HCT116 (cell line): ENCODE measurements around the gene MYRF. TPM values are rescaled to one million over a fixed set of nuclear protein-coding genes. Genes with fewer than 3 reads are reported as not detected.

Experiments
- ATAC-seq: fragments of 200-7000 bp; cut with Tn5 transposase; 2 replicates; pipeline ENCODE4 v1.9.1; 2020; ENCODE audit warnings: mild to moderate bottlenecking, moderate library complexity
- BruUV-seq: library from RNA; stranded (reverse); fragments of 400-500 nt; replicated peaks from 2 replicates; lab custom pipeline; 2021; lab: Mats Ljungman, UMichigan
- CTCF ChIA-PET: fragments of 300-600 bp; sonication (Branson Sonifier 250); formaldehyde crosslinking; loops from one replicate; lab custom pipeline; 2021; ENCODE audit warnings: antibody characterized with exemption; lab: Charles Lee
- POLR2A ChIA-PET: fragments of 300-600, 350-600 bp; sonication (Branson Sonifier 250); formaldehyde crosslinking; loops from one replicate; lab custom pipeline; 2021; ENCODE audit warnings: antibody characterized with exemption; lab: Charles Lee
- RAD21 ChIA-PET, 2 experiments: fragments of 300-600 bp; sonication (Branson Sonifier 250); formaldehyde crosslinking; loops; one replicate each; lab custom pipeline; 2023; ENCODE audit warnings: low total read pairs in 2 of 2; ENCODE audit not compliant: uncharacterized antibody in 2 of 2, unreplicated experiment in 2 of 2, low non-redundant PET in 1 of 2; lab: Charles Lee
- DNase-seq: peaks from one replicate; pipeline ENCODE4 v3.0.0-alpha.2; 2010; ENCODE audit warnings: low read depth, low spot score
- H2AFZ ChIP-seq: fragments of 200-600 bp; shearing (Covaris generic), sonication (generic); 2 replicates; pipeline ENCODE4 v1.6.1; 2017; ENCODE audit warnings: low read depth, mixed run types, mixed read lengths, antibody characterized with exemption, low read length; ENCODE audit not compliant: poor library complexity, severe bottlenecking
- H3K27ac ChIP-seq: 2 replicates; pipeline ENCODE4 v1.5.1; 2012; ENCODE audit warnings: low read depth, low read length
- H3K27me3 ChIP-seq: fragments of 200-600 bp; sonication (generic); 2 replicates; pipeline ENCODE4 v1.6.1; 2016; ENCODE audit warnings: mixed run types, low read length, mixed read lengths; ENCODE audit not compliant: insufficient read depth
- H3K36me3 ChIP-seq, 2 experiments: fragments of 200-500 bp in 1 of 2; fragments of 200-600 bp in 1 of 2; sonication (Bioruptor generic) in 1 of 2; sonication (generic) in 1 of 2; 2 replicates each; pipeline versions ENCODE4 v1.5.1 to v1.6.1; 2014 to 2016; ENCODE audit warnings: low read length in 2 of 2, inconsistent platforms in 1 of 2, mixed read lengths in 1 of 2, mixed run types in 1 of 2; ENCODE audit not compliant: insufficient read depth in 2 of 2, control insufficient read depth in 1 of 2
- H3K4me1 ChIP-seq, 2 experiments: fragments of 200-600 bp in 1 of 2; sonication (generic) in 1 of 2; 2 replicates each; pipeline versions ENCODE4 v1.5.1 to v1.6.1; 2012 to 2017; ENCODE audit warnings: low read length in 2 of 2, inconsistent platforms in 1 of 2, mild to moderate bottlenecking in 1 of 2, mixed read lengths in 1 of 2, mixed run types in 1 of 2, moderate library complexity in 1 of 2; ENCODE audit not compliant: insufficient read depth in 2 of 2, control insufficient read depth in 1 of 2
- H3K4me2 ChIP-seq: fragments of 200-600 bp; sonication (generic); 2 replicates; pipeline ENCODE4 v1.6.1; 2017; ENCODE audit warnings: mixed run types, low read length, mixed read lengths
- H3K4me3 ChIP-seq, 2 experiments: fragments of 200-600 bp in 1 of 2; sonication (generic) in 1 of 2; replicated peaks in 1 of 2; 2 replicates each; pipeline ENCODE4 v1.5.1; 2011 to 2016; ENCODE audit warnings: low read length in 2 of 2, control low read depth in 1 of 2, low read depth in 1 of 2, mild to moderate bottlenecking in 1 of 2, mixed read lengths in 1 of 2, mixed run types in 1 of 2
- H3K79me2 ChIP-seq: fragments of 200-600 bp; sonication (generic); 2 replicates; pipeline ENCODE4 v1.6.1; 2017; ENCODE audit warnings: mild to moderate bottlenecking, mixed run types, low read length, moderate library complexity, mixed read lengths; ENCODE audit not compliant: insufficient read depth
- H3K9ac ChIP-seq: fragments of 200-600 bp; sonication (generic); 2 replicates; pipeline ENCODE4 v1.6.1; 2016; ENCODE audit warnings: low read length, mixed read lengths
- H3K9me2 ChIP-seq: fragments of 200-600 bp; sonication (generic), shearing (Covaris generic); 2 replicates; pipeline ENCODE4 v1.6.1; 2017; ENCODE audit warnings: mixed run types, mild to moderate bottlenecking, moderate library complexity; ENCODE audit not compliant: insufficient read depth
- H3K9me3 ChIP-seq, 2 experiments: fragments of 200-500 bp in 1 of 2; fragments of 200-600 bp in 1 of 2; sonication (Bioruptor generic) in 1 of 2; sonication (generic) in 1 of 2; 2 replicates each; pipeline ENCODE4 v1.6.1; 2014 to 2017; ENCODE audit warnings: low read length in 2 of 2, mixed read lengths in 2 of 2, inconsistent platforms in 1 of 2, low read depth in 1 of 2, mild to moderate bottlenecking in 1 of 2, mixed run types in 1 of 2, moderate library complexity in 1 of 2; ENCODE audit not compliant: control insufficient read depth in 1 of 2, insufficient read depth in 1 of 2
- H4K20me1 ChIP-seq: fragments of 200-600 bp; sonication (generic), shearing (Covaris generic); 2 replicates; pipeline ENCODE4 v1.6.1; 2017; ENCODE audit warnings: mixed run types, mild to moderate bottlenecking, moderate library complexity; ENCODE audit not compliant: insufficient read depth
- CBX3 ChIP-seq: IDR thresholded peaks from 2 replicates; pipeline ENCODE4 v1.6.1; 2012; ENCODE audit warnings: low read depth
- ELF1 ChIP-seq: IDR thresholded peaks from 2 replicates; pipeline ENCODE4 v1.6.1; 2012; ENCODE audit warnings: low read depth, borderline replicate concordance
- EZH2 ChIP-seq: fragments of 200-600 bp; sonication (generic); IDR thresholded peaks from 2 replicates; pipeline ENCODE4 v1.6.1; 2017; ENCODE audit warnings: antibody characterized with exemption, mixed run types
- EZH2phosphoT487 ChIP-seq: fragments of 200-600 bp; IDR thresholded peaks from 2 replicates; pipeline ENCODE4 v1.6.1; 2018; ENCODE audit warnings: antibody characterized with exemption, borderline replicate concordance
- FOSL1 ChIP-seq: IDR thresholded peaks from 2 replicates; pipeline ENCODE4 v1.6.1; 2012; ENCODE audit warnings: low read depth
- JUND ChIP-seq: IDR thresholded peaks from 2 replicates; pipeline ENCODE4 v1.6.1; 2012
- POLR2A ChIP-seq: IDR thresholded peaks from 2 replicates; pipeline ENCODE4 v1.7.0; 2011; ENCODE audit warnings: borderline replicate concordance; ENCODE audit not compliant: insufficient read depth, insufficient read length; ENCODE audit errors: extremely low read depth
- RAD21 ChIP-seq: IDR thresholded peaks from 2 replicates; pipeline ENCODE4 v1.6.1; 2012; ENCODE audit warnings: low read depth, mild to moderate bottlenecking
- SIN3A ChIP-seq: IDR thresholded peaks from 2 replicates; pipeline ENCODE4 v1.6.1; 2012; ENCODE audit warnings: low read depth
- SP1 ChIP-seq: IDR thresholded peaks from 2 replicates; pipeline ENCODE4 v1.6.1; 2012; ENCODE audit warnings: low read depth
- SRF ChIP-seq: IDR thresholded peaks from 2 replicates; pipeline ENCODE4 v1.6.1; 2012; ENCODE audit warnings: low read depth
- TCF7L2 ChIP-seq: IDR thresholded peaks from 2 replicates; pipeline ENCODE4 v1.7.0; 2011; ENCODE audit warnings: borderline replicate concordance, inconsistent platforms; ENCODE audit not compliant: insufficient read depth, insufficient read length; ENCODE audit errors: extremely low read depth
- YY1 ChIP-seq: IDR thresholded peaks from 2 replicates; pipeline ENCODE4 v1.6.1; 2011; ENCODE audit warnings: low read length, low read depth, moderate library complexity, mild to moderate bottlenecking; ENCODE audit not compliant: insufficient replicate concordance; ENCODE audit errors: extremely low read depth
- ZFX ChIP-seq: fragments of 450-650 bp; IDR thresholded peaks from 2 replicates; pipeline ENCODE4 v1.6.1; 2017
- intact Hi-C: fragments of 100-400 bp; cut with micrococcal nuclease; formaldehyde crosslinking; loops from 2 replicates; pipeline ENCODE4 v1.10.0; 2022
- total RNA-seq: library from RNA; stranded (reverse); gene quantifications from one replicate; pipeline ENCODE4 v1.2.1, GENCODE V29; 2021; ENCODE audit not compliant: unreplicated experiment
- TF ChIP-seq, protein P1 (sequence below): IDR thresholded peaks from 2 replicates; pipeline ENCODE4 v1.6.1; 2011; ENCODE audit warnings: mild to moderate bottlenecking, low read length, moderate library complexity; ENCODE audit not compliant: insufficient replicate concordance; ENCODE audit errors: extremely low read depth
- TF ChIP-seq, protein P2 (sequence below): IDR thresholded peaks from 2 replicates; pipeline ENCODE4 v1.6.1; 2012; ENCODE audit warnings: low read depth
- TF ChIP-seq, protein P3 (sequence below): IDR thresholded peaks from 2 replicates; pipeline ENCODE4 v1.6.1; 2012
- TF ChIP-seq, protein P4 (sequence below): IDR thresholded peaks from 2 replicates; pipeline ENCODE4 v1.6.1; 2012
- TF ChIP-seq, protein P5 (sequence below), 3 experiments: fragments of 200-600 bp in 1 of 3; sonication (generic) in 1 of 3; IDR thresholded peaks in 2 of 3; conservative IDR thresholded peaks in 1 of 3; 2 replicates each; pipeline ENCODE4 v1.5.1; 2012 to 2017; ENCODE audit warnings: low read depth in 2 of 3, low read length in 2 of 3, antibody characterized with exemption in 1 of 3, borderline replicate concordance in 1 of 3, control low read depth in 1 of 3, mild to moderate bottlenecking in 1 of 3, mixed read lengths in 1 of 3, mixed run types in 1 of 3, moderate library complexity in 1 of 3; ENCODE audit not compliant: insufficient read depth in 1 of 3

Gene MYRF
- total RNA-seq, 1 experiment from 2014 or later = 52.3 TPM

DNA sequence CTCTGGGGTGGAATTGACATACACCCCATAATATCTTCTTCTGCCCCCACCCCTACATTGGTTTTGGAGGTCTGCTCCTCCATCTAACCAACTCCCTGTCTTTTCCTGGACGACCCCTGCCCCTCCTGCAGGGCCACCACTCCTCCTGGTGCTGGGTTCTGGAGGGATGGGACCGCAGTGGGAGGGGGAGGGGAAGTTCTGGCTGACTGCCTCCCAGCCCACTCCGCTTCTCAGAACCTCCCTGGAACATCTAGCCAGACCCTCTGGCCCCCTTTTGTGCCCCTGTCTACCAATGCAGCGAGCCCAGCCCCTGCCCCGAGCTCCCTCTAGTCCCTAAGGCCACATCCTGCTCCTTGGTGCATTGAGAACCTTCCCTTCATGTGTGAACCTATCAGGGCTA lies 1.2 kb downstream of the MYRF start:
- Histone ChIP-seq H3K4me1 (peaks cover 32 to 73% of the 10 kb centered on the region in 2 experiments), H3K27ac (no peak overlapping the region; the same call in 1 of the 2 replicates), H3K9me3 (no peaks in the 10 kb centered on the region), H3K79me2 (peaks cover 55% of the 10 kb centered on the region; the same call in 1 of the 2 replicates), H4K20me1 (no peaks in the 10 kb centered on the region), H3K36me3 (no peaks in the 10 kb centered on the region), H3K4me2 (peak overlapping the region; percentile 99), H3K9me2 (no peaks in the 10 kb centered on the region), H3K9ac (peak overlapping the region; percentile 82), H3K27me3 (no peaks in the 10 kb centered on the region), H3K4me3 (peak overlapping the region; percentile 63 to 87), H2AFZ (no peak overlapping the region)
- RAD21 ChIA-PET = interaction anchor here in 1 of 2 experiments (0.6 kb wide), 1 partner anchor 310 kb away, joined by 3 read pairs; no protein-coding TSS in a partner anchor
- ATAC-seq (no peak), DNase-seq (no peak)
- TF ChIP-seq CBX3 = no peak
- TF ChIP-seq, protein P1, sequence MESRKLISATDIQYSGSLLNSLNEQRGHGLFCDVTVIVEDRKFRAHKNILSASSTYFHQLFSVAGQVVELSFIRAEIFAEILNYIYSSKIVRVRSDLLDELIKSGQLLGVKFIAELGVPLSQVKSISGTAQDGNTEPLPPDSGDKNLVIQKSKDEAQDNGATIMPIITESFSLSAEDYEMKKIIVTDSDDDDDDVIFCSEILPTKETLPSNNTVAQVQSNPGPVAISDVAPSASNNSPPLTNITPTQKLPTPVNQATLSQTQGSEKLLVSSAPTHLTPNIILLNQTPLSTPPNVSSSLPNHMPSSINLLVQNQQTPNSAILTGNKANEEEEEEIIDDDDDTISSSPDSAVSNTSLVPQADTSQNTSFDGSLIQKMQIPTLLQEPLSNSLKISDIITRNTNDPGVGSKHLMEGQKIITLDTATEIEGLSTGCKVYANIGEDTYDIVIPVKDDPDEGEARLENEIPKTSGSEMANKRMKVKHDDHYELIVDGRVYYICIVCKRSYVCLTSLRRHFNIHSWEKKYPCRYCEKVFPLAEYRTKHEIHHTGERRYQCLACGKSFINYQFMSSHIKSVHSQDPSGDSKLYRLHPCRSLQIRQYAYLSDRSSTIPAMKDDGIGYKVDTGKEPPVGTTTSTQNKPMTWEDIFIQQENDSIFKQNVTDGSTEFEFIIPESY = no peak
- TF ChIP-seq POLR2A = no peak
- TF ChIP-seq, protein P2, sequence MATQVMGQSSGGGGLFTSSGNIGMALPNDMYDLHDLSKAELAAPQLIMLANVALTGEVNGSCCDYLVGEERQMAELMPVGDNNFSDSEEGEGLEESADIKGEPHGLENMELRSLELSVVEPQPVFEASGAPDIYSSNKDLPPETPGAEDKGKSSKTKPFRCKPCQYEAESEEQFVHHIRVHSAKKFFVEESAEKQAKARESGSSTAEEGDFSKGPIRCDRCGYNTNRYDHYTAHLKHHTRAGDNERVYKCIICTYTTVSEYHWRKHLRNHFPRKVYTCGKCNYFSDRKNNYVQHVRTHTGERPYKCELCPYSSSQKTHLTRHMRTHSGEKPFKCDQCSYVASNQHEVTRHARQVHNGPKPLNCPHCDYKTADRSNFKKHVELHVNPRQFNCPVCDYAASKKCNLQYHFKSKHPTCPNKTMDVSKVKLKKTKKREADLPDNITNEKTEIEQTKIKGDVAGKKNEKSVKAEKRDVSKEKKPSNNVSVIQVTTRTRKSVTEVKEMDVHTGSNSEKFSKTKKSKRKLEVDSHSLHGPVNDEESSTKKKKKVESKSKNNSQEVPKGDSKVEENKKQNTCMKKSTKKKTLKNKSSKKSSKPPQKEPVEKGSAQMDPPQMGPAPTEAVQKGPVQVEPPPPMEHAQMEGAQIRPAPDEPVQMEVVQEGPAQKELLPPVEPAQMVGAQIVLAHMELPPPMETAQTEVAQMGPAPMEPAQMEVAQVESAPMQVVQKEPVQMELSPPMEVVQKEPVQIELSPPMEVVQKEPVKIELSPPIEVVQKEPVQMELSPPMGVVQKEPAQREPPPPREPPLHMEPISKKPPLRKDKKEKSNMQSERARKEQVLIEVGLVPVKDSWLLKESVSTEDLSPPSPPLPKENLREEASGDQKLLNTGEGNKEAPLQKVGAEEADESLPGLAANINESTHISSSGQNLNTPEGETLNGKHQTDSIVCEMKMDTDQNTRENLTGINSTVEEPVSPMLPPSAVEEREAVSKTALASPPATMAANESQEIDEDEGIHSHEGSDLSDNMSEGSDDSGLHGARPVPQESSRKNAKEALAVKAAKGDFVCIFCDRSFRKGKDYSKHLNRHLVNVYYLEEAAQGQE = no peak
- no peak for TF ChIP-seq SRF
- TF ChIP-seq, protein P3, sequence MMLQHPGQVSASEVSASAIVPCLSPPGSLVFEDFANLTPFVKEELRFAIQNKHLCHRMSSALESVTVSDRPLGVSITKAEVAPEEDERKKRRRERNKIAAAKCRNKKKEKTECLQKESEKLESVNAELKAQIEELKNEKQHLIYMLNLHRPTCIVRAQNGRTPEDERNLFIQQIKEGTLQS = no peak
- TF ChIP-seq EZH2 = no peak
- TF ChIP-seq TCF7L2 = no peak
- TF ChIP-seq ELF1 = no peak
- TF ChIP-seq FOSL1 = no peak
- no peak for TF ChIP-seq SP1
- TF ChIP-seq, protein P4, sequence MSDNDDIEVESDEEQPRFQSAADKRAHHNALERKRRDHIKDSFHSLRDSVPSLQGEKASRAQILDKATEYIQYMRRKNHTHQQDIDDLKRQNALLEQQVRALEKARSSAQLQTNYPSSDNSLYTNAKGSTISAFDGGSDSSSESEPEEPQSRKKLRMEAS = no peak
- TF ChIP-seq ZFX = no peak
- TF ChIP-seq, protein P5, sequence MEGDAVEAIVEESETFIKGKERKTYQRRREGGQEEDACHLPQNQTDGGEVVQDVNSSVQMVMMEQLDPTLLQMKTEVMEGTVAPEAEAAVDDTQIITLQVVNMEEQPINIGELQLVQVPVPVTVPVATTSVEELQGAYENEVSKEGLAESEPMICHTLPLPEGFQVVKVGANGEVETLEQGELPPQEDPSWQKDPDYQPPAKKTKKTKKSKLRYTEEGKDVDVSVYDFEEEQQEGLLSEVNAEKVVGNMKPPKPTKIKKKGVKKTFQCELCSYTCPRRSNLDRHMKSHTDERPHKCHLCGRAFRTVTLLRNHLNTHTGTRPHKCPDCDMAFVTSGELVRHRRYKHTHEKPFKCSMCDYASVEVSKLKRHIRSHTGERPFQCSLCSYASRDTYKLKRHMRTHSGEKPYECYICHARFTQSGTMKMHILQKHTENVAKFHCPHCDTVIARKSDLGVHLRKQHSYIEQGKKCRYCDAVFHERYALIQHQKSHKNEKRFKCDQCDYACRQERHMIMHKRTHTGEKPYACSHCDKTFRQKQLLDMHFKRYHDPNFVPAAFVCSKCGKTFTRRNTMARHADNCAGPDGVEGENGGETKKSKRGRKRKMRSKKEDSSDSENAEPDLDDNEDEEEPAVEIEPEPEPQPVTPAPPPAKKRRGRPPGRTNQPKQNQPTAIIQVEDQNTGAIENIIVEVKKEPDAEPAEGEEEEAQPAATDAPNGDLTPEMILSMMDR (IDR thresholded peaks at IDR 0.05 in 2 of 3, conservative IDR thresholded peaks at IDR 0.05 in 1 of 3; ENCODE audit: borderline replicate concordance in 1 of 3, insufficient read depth in 1 of 3, low read depth in 2 of 3, low read length in 2 of 3) = no peak
- TF ChIP-seq RAD21 = no peak
- no peak for TF ChIP-seq SIN3A
- no peak for TF ChIP-seq YY1
- TF ChIP-seq JUND = no peak
- TF ChIP-seq EZH2phosphoT487 = no peak
- TSS peak; percentile 29 for BruUV-seq
- intact Hi-C loops = no loop called here
- CTCF ChIA-PET = interaction anchor here (0.5 kb wide), 1 partner anchor 44 kb away, joined by 4 read pairs; no protein-coding TSS in a partner anchor
- POLR2A ChIA-PET = interaction anchor here (0.7 kb wide), 1 partner anchor 38 kb away, joined by 3 read pairs; no protein-coding TSS in a partner anchor
